OCI-LY1 (cell line): ENCODE results near the gene SHMT1.

ENCODE experiments used
- CTCF ChIP-seq: fragments of 200-600 bp; sonication (generic), shearing (Covaris generic); IDR thresholded peaks from 2 replicates; pipeline ENCODE4 v1.5.1; 2017; ENCODE audit warnings: mild to moderate bottlenecking, antibody characterized with exemption, low read length, moderate library complexity, mixed read lengths
- EZH2 ChIP-seq: fragments of 200-600 bp; sonication (generic), shearing (Covaris generic); IDR thresholded peaks from 2 replicates; pipeline ENCODE4 v1.8.0; 2017; ENCODE audit warnings: borderline replicate concordance, mixed run types, mild to moderate bottlenecking, antibody characterized with exemption, low read length, moderate library complexity, mixed read lengths

- no peak for TF ChIP-seq CTCF
- TF ChIP-seq EZH2: no peak
Measured at GRCh38 chr17:18291718-18292540, 71.4 kb downstream of the SHMT1 start.
